HPDE6-E6E7 (cell line): ENCODE results near the gene TNXB.
A peak's percentile ranks its signal among the peaks of the same experiment; 100 is the strongest.
"Not testable (repeated sequence)": the region's sequence is repeated elsewhere in the genome, so short reads cannot be mapped to it uniquely, and the experiment has no call there.

ENCODE experiments used
- DNase-seq: peaks from one replicate; pipeline ENCODE4 v3.0.0; 2011; ENCODE audit warnings: missing footprints; ENCODE audit errors: extremely low spot score

The TNXB gene

DNA sequence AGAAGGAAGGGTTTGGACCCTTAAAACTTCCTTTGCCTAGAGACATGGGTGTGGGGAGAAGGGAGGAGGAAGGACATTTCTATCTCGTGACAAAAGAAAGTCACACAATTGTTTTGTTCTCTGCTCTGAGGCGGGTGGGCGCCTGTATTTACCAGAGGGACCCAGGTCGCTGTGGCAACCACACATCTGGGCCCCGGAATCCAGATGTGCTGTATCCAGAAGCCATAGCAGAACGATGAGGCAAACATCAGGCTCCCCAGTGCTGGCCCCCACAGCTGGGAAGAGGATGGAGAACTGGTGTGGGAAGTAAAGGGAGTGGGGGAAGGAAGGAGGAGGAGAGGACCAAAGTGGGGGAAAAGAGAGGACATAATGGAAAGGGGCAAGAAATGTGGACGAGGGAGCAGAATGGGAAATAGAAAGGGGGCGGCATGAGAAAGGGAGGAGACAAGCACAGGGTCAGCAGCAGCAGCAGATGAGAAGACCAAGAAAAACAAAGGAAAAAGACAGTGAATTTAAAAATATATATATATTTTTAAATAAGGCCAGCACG lies 3.4 kb upstream of the TNXB start:
- DNase-seq: no peak

- DNase-seq: no peak
These were observed 2.4 kb upstream of the TNXB start for GRCh38 chr6:32111424-32112066.

- DNase-seq: no peak
These were observed 1.5 kb upstream of the TNXB start for GRCh38 chr6:32110632-32111031.

GRCh38 chr6:32109765-32110160 lies 625 bp upstream of the TNXB start:
- DNase-seq: no peak

DNA sequence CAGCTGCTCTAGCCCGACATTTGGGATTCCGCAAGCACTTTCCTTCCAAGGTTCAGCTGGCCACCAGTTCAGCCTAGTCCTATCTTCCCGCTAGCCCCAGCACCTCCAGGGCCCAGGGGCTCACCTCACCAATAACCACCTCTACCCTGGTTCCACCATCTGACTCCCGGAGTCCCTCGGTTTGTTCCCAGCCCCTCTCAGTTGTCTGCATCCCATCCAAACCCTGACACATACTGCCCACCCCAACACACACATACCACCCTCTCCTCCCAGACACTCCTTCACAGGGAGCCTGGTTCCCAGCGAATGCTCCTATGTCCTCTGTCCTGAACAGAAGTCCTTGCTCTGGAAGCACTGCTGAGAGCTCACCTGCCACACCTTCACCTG lies 418 bp downstream of the TNXB start:
- no peak for DNase-seq

DNA sequence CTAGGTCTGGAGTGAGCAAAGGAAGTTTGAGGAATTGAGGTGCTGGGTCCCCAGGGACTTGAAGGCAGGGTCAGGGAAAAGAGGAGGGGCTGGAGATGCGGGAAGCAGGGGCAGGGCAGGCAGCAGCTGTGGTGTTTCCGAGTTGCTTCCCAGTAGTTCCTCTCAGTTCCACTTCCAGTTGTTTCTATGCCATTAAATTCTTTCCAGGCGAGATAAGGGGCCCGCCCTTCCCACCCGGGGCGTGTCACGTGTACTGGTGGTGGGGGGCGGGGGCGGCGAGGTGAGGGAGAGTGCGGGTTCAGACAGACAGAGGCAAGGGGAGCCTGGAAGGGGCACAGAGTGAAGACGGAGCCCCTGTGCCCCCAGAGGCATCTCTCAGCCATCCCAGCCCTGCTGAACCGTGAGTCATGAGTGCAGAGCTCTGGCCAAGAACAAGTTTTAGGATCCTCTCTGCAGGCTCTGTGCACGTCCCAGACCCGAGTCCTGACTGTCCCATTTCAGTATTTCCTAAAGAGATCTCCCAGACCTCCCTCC lies 977 bp downstream of the TNXB start:
- no peak for DNase-seq

- no peak for DNase-seq
These were observed 1.7 kb downstream of the TNXB start for GRCh38 chr6:32107406-32107805.

DNA sequence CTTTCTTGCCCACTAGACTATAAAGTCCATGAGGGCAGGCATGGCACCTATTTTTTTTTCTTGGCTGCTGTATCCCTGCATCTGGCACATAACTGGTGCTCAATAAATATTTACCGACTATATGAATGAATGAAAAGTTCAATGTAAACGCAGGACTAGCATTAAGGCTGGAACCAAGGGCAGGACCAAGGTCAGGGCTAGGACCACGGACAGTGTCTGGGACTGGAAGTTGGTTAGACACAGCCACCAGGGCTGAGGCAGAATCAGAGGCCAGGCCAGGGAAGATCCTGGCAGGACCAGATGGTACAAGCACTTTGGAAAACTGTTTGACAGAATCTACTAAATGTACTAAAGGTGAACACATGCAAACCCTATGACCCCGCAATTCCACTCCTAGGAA lies 3.7 kb downstream of the TNXB start:
- DNase-seq: no peak

GRCh38 chr6:32102255-32102654 lies 6.9 kb downstream of the TNXB start:
- no peak for DNase-seq

- not testable (repeated sequence) for DNase-seq
These were observed 8.9 kb downstream of the TNXB start for GRCh38 chr6:32100251-32100650.

DNA sequence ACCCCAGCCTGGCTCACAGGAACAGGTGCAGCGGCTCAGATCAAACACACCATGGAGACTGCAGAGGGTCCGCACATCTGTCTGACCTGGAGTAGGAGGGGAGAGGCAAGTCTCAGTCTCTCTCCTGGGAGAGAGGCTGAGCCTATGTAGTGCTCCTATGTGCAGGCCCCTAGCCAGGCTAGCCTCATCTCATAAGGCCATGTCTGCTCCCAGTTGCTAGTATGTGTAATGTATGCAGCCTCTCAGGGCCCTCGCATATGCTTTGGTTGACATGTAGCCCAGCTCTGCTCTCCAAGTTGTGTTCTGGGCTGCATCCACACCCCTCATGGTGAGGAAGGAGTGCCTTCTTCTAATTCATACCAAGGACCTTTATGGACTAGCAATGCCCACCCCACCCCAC lies 11.8 kb downstream of the TNXB start:
- DNase-seq: no peak

DNA sequence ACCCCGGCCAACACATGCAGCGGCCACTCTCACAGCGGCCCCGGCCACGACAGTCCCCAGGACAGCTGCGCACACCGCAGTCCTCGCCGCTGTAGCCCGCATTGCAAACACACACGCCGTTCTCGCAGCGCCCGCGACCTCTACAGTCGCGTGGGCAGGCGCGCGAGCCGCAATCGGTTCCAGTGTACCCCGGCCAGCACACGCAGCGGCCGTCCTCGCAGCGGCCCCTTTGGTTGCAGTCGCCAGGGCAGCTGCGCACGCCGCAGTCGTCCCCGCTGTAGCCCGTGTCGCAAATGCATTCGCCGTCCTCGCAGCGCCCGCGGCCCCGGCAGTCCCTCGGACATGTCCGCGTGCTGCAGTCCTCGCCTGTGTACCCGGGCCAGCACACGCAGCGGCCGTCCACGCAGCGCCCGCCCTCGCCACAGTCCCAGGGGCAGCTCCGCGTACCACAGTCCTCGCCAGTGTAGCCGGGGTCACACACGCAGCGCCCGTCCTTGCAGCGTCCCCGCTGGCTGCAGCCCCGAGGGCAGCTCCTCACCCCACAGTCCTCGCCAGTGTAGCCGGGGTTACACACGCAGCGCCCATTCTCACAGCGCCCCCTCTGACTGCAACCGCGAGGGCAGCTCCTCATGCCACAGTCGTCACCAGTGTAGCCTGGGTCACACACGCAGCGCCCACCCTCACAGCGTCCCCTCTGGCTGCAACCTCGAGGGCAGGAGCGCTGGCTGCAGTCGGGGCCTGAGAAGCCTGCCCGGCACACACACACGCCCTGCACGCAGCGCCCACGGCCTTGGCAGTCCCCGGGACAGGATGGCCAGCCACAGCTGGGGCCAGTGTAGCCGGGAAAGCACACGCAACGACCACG lies 12.5 kb downstream of the TNXB start:
- no peak for DNase-seq

- DNase-seq: no peak
These were observed 13.1 kb downstream of the TNXB start for GRCh38 chr6:32096087-32096393.

DNA sequence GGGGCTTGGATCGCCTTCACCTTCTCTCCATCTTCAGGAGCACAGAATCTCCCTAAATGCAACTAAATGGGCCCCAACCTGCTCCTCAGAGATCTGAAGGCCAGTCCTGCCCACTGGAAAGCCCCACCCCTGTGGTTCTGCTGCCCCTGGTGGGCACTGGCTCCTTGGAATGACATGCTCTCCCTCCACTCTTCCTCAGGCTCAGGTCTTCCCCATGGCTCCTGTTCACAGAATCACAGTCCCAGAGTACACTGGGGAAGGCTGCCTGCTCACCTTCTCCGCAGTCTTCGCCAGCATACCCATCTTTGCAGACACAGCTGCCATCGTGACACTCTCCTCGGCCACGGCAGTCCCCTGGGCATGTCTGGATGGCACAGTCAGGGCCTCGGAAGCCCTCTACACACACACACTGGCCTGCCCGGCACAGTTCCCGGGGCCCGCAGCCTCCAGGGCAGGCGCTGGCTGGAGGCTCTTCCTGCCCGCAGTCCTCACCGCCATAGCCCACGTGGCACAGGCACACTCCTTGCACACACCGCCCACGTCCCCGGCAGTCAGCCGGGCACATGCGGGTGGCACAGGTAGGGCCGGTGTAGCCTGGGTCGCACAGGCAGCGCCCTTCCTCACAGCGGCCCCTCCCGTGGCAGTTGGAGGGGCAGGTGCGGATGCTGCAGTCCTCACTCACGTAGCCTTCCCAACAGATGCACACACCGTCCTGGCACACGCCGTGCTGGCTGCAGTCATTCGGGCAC lies 13.6 kb downstream of the TNXB start:
- no peak for DNase-seq

- no peak for DNase-seq
These were observed 16.2 kb downstream of the TNXB start for GRCh38 chr6:32092760-32093497.

DNA sequence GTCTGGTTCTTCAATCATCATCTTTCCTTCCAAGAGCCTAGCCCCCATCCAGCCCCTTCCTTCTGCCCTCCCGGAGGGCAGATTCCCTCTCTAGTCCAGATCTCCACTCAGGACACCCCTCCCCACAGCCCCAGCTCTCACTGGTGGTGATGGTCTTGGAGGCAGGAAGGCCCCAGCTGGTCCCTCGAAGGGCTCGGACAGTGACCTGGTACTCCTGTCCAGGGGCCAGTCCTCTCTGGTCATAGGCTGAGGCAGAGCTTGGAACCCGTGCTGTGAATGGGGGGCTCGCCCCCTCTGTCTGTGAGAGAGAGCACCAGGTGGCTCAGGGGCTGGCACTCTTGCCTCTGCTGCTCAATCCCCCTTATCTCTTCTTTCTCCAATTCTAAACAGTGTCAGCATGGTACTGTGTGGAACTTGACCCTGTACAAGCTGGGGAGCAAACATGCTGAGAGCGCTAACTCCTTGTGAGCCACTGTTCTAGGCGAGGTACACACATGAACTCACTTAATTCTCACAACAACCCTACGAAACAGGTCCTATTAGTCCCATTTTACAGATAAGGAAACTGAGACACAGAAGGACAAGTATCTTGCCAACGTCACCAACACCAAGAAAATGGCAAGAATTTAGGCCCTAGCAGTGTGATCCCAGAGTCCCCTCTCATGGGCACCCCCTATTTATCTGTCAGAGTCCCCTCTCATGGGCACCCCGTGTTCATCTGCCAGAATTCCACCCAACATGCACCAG lies 19.9 kb downstream of the TNXB start:
- no peak for DNase-seq

DNA sequence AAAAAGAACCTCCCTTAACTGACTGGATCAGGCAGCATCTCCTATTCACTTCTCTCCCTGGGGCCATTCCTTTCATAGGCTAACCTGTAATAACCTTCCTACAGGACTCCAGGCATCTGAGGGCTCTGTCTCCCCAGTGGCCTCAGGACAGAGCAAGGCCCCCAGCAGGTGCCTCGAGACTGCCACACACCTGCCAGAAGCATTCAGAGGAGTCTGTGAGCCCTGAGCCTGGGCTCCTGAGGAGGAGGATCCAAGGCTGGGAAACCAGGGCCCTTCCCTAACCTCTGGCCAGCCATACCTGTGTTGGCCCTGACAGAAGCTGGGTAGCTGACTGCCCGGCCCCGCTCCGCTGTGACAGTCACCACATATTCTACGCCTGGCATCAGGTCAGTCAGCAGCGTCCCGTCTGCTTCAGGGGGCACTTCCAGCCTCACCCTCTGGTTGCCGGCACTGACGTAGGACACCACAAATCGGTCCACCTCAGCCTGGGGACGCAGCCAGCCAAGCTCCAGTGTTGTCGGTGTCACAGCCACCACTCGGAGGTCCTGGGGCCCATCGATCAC lies 20.6 kb downstream of the TNXB start:
- DNase-seq: no peak

GRCh38 chr6:32087574-32088486 lies 21.3 kb downstream of the TNXB start:
- peak; percentile 58 for DNase-seq
